VCaP (cell line): ENCODE measurements around the gene LCP1.

Experiments
- H3K27ac ChIP-seq: fragments of 450-650 bp; 2 replicates; pipeline ENCODE4 v1.5.1; 2017
- TF ChIP-seq, protein P1 (sequence below): fragments of 450-650 bp; conservative IDR thresholded peaks from 2 replicates; pipeline ENCODE4 v1.5.1; 2017; ENCODE audit warnings: mild to moderate bottlenecking, moderate library complexity

Gene LCP1

DNA sequence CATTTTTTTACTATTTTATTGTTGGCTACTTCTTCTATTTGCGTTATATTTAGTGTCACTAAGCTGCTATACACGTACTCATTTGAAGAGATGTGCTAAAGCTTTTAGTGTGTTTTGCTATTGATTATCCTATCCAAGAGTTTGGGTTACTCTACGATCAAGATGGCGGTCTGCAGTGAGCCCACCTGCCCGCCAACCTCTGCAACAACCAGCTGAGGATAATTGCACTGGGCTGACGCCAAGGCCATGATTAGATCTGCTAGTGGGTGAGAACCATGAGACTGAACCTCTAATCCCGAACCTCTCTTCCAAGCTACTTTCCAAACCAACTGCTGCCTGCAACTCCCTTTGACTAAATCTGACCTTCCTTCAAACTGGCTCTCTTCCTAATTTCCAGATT, 78.9 kb downstream of the LCP1 start:
- peak overlapping the region; percentile 71 for H3K27ac ChIP-seq
- TF ChIP-seq, protein P1, sequence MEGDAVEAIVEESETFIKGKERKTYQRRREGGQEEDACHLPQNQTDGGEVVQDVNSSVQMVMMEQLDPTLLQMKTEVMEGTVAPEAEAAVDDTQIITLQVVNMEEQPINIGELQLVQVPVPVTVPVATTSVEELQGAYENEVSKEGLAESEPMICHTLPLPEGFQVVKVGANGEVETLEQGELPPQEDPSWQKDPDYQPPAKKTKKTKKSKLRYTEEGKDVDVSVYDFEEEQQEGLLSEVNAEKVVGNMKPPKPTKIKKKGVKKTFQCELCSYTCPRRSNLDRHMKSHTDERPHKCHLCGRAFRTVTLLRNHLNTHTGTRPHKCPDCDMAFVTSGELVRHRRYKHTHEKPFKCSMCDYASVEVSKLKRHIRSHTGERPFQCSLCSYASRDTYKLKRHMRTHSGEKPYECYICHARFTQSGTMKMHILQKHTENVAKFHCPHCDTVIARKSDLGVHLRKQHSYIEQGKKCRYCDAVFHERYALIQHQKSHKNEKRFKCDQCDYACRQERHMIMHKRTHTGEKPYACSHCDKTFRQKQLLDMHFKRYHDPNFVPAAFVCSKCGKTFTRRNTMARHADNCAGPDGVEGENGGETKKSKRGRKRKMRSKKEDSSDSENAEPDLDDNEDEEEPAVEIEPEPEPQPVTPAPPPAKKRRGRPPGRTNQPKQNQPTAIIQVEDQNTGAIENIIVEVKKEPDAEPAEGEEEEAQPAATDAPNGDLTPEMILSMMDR = no peak

DNA sequence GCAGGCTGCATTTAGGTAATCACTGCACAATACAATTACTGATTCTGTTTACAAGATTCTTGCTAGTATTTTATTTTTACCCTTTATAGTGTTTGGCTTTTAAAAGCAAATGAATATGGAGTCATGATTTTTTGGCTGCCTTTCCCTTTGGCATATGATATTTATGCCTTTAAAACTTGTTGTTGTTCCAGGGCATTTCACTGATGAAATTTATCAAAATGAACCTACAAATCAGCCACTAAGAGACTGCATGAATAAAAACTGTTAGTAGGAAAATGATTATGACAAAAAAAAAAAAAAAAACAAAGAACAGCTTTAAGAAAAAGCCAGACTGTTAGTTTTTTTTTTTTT, 79.7 kb downstream of the LCP1 start:
- H3K27ac ChIP-seq = peak overlapping the region; percentile 71
- TF ChIP-seq, protein P1 = no peak

DNA sequence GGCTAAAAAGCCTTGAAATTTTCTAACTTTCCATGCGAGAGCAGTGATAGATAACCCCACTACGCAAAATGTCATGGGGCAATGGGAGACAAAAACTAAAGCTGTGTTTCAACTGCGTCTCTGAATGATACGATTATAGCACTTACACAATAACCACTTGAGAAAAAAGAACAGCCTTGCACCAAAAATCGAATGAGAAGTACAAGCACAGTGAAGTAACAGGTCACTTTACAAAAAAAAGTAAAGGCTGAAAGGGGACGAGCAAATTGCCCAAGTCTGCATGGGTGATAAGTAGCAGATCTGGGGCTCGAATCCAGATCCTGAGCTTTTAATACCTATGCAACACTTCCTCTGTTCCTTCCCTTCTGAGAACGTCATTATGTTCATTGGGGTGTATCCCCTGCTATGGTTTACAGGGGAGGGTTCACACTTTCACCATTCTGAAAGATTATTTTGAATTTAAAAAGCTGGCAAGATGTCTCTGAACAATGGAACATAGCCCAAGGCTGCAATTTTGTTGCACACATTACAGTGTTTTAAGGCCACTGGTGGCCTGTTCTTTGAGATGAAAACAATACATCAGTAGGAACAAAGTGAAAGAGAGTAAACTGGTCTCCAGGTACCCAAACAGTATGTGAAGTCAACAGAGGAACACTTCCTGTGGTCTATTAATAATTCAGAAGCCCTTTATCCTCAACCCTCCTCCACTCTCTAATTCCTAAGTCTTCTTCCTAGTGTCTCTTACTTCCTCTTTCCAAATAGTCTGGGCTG, 80.3 kb downstream of the LCP1 start:
- H3K27ac ChIP-seq = peak overlapping the region; percentile 71
- TF ChIP-seq, protein P1 = no peak

DNA sequence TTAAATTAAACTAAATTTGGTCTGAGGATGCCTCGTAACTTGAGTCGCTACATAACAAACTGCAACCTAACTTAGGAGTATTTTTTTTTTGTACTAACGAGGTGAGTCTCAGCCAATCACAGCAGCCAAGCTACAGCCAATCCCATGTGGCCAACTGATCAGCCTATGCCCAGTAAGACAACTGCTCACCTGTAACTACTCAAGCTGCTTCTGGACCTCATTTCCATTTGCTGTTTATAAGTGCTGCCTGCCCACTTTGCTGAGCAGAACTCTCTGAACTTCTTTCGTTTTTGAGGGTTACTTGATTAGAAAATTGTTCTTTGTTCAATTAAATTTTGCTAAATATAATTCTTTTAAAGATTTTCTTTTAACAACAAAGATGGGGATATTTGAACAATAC, 81.0 kb downstream of the LCP1 start:
- H3K27ac ChIP-seq = peak overlapping the region; percentile 71
- TF ChIP-seq, protein P1 = no peak

DNA sequence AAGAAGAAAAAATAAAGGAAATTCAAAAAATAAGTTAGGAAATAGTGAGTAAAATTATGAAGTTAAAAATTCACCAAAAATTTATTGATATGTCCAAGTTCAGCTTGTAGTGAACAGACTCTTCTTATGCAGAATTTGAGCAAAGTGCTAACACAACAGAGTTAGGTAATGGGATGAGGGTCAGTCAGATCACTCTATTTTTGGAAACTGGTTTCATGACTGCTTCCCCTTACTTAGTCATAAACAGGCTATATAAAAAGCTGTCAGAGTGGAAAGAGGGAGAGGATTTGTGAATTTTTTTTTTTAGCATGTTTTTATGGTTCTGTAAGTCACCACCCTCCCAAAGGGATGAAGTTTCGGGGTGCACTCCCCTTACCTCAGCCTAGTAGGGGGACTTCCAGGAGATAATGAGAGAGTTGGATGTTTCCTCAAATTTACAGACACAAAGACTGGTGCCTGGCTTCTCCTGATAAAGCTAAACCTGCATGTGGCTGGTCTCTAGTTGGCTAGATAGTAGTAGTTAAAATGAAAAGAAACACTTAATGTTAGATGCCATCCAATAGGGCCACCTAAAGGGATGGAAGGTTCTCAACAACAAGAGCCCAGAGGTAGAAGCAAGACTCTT, 81.7 kb downstream of the LCP1 start:
- no peak overlapping the region for H3K27ac ChIP-seq
- TF ChIP-seq, protein P1 = no peak

DNA sequence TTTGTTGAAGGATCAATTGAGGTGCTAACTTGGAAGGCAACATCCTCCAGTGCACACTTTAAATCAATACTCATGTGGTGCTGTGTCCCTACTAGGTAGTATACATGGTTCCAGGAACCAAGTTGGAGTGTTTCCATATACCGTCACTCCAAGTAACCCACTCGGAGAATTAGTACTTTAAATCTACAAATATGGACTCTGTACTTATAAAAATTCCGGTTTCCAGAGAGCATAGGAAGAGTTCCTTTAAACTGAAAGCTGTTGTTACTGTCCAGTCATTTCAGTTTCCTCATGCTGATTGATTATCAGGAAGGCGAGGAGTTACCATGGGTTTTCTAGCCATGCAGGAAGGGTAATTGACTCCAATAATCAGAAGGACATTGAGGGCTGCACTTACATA, 84.3 kb downstream of the LCP1 start:
- no peak overlapping the region for H3K27ac ChIP-seq
- TF ChIP-seq, protein P1 = no peak

DNA sequence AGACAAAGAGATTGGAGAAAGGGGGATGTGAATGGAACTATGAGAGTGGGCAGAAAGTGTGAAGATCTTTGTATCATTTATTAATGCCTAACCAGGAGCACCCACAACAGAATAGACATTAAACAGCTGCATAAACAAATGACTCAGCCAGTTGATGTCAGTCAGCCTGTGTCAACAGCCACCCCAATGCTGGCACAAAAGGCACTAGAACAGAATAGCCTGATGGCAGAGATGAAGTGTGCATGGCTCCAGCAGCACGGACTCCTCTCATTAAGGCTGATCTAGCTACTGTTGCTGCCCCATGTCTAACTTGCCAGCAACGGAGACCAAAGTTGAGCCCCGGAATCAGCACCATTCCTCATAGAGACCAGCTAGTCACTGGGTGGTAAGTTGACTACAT, 85.0 kb downstream of the LCP1 start:
- TF ChIP-seq, protein P1 = no peak
- H3K27ac ChIP-seq = no peak overlapping the region
